T47D (cell line): ENCODE measurements around the gene WDR4.
"Not testable (repeated sequence)": the region's sequence is repeated elsewhere in the genome, so short reads cannot be mapped to it uniquely, and the experiment has no call there.

Experiments used
- DNase-seq, 2 experiments: peaks; one replicate each; pipeline versions ENCODE4 v3.0.0 to v3.0.0-alpha.2; 2011 to 2012; ENCODE audit warnings: low read depth in 1 of 2, low spot score in 1 of 2
- JUND ChIP-seq: IDR thresholded peaks from 2 replicates; pipeline ENCODE4 v1.6.1; 2012; ENCODE audit warnings: low read depth
- in situ Hi-C: cut with HindIII; loops from 2 replicates; pipeline ENCODE4 v1.10.0; 2016; ENCODE audit warnings: low sequenced_read_pairs, low pct_unique_long_range_greater_than_20kb

The WDR4 gene

GRCh38 chr21:42837421-42838211 lies 41.7 kb downstream of the WDR4 start:
- in situ Hi-C loops: no loop called here
- no peak for DNase-seq
- TF ChIP-seq JUND: no peak

GRCh38 chr21:42836767-42837301 lies 42.5 kb downstream of the WDR4 start:
- DNase-seq: no peak
- in situ Hi-C loops: no loop called here
- no peak for TF ChIP-seq JUND

- DNase-seq: no peak
- TF ChIP-seq JUND: no peak
- in situ Hi-C loops: no loop called here
Measured at GRCh38 chr21:42836402-42836666, 43.0 kb downstream of the WDR4 start.

- no peak for TF ChIP-seq JUND
- no peak for DNase-seq
- in situ Hi-C loops: no loop called here
Measured at GRCh38 chr21:42835611-42836401, 43.5 kb downstream of the WDR4 start.

GRCh38 chr21:42835211-42835610 lies 44.1 kb downstream of the WDR4 start:
- in situ Hi-C loops: no loop called here
- TF ChIP-seq JUND: no peak
- no peak for DNase-seq

GRCh38 chr21:42834726-42835191 lies 44.6 kb downstream of the WDR4 start:
- DNase-seq: no peak
- in situ Hi-C loops: no loop called here
- TF ChIP-seq JUND: no peak

- in situ Hi-C loops: no loop called here
- DNase-seq: no peak
- TF ChIP-seq JUND: no peak
Measured at GRCh38 chr21:42833859-42834725, 45.2 kb downstream of the WDR4 start.

GRCh38 chr21:42833439-42833815 lies 45.9 kb downstream of the WDR4 start:
- in situ Hi-C loops: no loop called here
- DNase-seq: peak in 1 of 2 experiments; percentile 61
- TF ChIP-seq JUND: no peak

GRCh38 chr21:42832321-42832630 lies 47.1 kb downstream of the WDR4 start:
- in situ Hi-C loops: not testable (repeated sequence)

GRCh38 chr21:42830456-42831455 lies 48.6 kb downstream of the WDR4 start:
- in situ Hi-C loops: no loop called here
- DNase-seq: peak in 1 of 2 experiments; percentile 31
- no peak for TF ChIP-seq JUND

More at GRCh38 chr21:42832321-42832630, 47.1 kb downstream of the WDR4 start:
- not testable (repeated sequence) for DNase-seq

- no peak for TF ChIP-seq JUND
- in situ Hi-C loops: no loop called here
- no peak for DNase-seq
Measured at GRCh38 chr21:42829954-42830353, 49.4 kb downstream of the WDR4 start.
